ENCODE results near the gene SLC45A3.

DNA sequence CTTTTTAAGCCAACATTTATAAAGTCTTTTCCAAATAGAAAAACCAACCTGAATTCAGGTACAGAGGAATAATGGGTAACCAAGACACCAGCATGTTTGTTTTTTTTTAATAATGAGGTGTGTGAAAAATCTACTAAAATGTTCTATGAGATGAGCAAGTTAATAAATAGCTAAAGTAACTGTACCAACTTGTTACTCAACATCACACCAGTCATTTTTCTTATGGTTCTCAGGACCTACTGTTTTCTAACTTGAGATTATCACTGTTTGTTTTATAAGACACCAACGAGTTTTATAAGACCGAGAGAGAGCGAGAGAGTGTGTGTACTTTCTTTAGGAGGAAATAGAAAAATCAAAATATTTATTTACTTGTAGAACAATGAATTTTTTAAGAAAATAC is 60.9 kb downstream of the SLC45A3 start:
- TF ChIP-seq, protein P1, sequence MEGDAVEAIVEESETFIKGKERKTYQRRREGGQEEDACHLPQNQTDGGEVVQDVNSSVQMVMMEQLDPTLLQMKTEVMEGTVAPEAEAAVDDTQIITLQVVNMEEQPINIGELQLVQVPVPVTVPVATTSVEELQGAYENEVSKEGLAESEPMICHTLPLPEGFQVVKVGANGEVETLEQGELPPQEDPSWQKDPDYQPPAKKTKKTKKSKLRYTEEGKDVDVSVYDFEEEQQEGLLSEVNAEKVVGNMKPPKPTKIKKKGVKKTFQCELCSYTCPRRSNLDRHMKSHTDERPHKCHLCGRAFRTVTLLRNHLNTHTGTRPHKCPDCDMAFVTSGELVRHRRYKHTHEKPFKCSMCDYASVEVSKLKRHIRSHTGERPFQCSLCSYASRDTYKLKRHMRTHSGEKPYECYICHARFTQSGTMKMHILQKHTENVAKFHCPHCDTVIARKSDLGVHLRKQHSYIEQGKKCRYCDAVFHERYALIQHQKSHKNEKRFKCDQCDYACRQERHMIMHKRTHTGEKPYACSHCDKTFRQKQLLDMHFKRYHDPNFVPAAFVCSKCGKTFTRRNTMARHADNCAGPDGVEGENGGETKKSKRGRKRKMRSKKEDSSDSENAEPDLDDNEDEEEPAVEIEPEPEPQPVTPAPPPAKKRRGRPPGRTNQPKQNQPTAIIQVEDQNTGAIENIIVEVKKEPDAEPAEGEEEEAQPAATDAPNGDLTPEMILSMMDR (IDR thresholded peaks at IDR 0.05), result no peak
- no peak for TF ChIP-seq POLR2A (IDR thresholded peaks at IDR 0.05)
